IMR-90 (cell line): ENCODE measurements around the gene ZBTB3.

Experiments
- BHLHE40 ChIP-seq: fragments of 150-350 bp; IDR thresholded peaks from 2 replicates; pipeline ENCODE4 v1.6.1; 2016; ENCODE audit warnings: mild to moderate bottlenecking, low read depth, low read length
- CEBPB ChIP-seq: IDR thresholded peaks from 2 replicates; pipeline ENCODE4 v1.6.1; 2012; ENCODE audit warnings: low read depth, low read length, improper control_type of control experiment
- CHD1 ChIP-seq: IDR thresholded peaks from 2 replicates; pipeline ENCODE4 v1.6.1; 2012; ENCODE audit warnings: low read depth, low read length, improper control_type of control experiment
- CTCF ChIP-seq: conservative IDR thresholded peaks from 2 replicates; pipeline ENCODE4 v1.5.1; 2012; ENCODE audit warnings: mild to moderate bottlenecking, low read depth, low read length, improper control_type of control experiment
- ELK1 ChIP-seq: fragments of 150-350 bp; IDR thresholded peaks from 2 replicates; pipeline ENCODE4 v1.6.1; 2016; ENCODE audit warnings: low read depth, mild to moderate bottlenecking, low read length, moderate library complexity, borderline replicate concordance
- FOS ChIP-seq: fragments of 150-350 bp; IDR thresholded peaks from 2 replicates; pipeline ENCODE4 v1.6.1; 2016; ENCODE audit warnings: low read depth, low read length
- MAFK ChIP-seq: IDR thresholded peaks from 2 replicates; pipeline ENCODE4 v1.6.1; 2012; ENCODE audit warnings: low read depth, low read length, improper control_type of control experiment
- MAZ ChIP-seq: IDR thresholded peaks from 2 replicates; pipeline ENCODE4 v1.6.1; 2012; ENCODE audit warnings: low read depth, mild to moderate bottlenecking, low read length, improper control_type of control experiment, moderate library complexity, borderline replicate concordance
- MXI1 ChIP-seq: IDR thresholded peaks from 2 replicates; pipeline ENCODE4 v1.6.1; 2012; ENCODE audit warnings: low read depth, mild to moderate bottlenecking, low read length, moderate library complexity, borderline replicate concordance
- NFE2L2 ChIP-seq: fragments of 150-350 bp; IDR thresholded peaks from 2 replicates; pipeline ENCODE4 v1.6.1; 2016; ENCODE audit warnings: low read depth, mild to moderate bottlenecking, low read length
- POLR2A ChIP-seq: IDR thresholded peaks from 2 replicates; pipeline ENCODE4 v1.6.1; 2012; ENCODE audit warnings: mild to moderate bottlenecking, low read depth, low read length
- RAD21 ChIP-seq: IDR thresholded peaks from 2 replicates; pipeline ENCODE4 v1.6.1; 2012; ENCODE audit warnings: low read length, improper control_type of control experiment
- RFX5 ChIP-seq: IDR thresholded peaks from 2 replicates; pipeline ENCODE4 v1.8.0; 2012; ENCODE audit warnings: low read depth, mild to moderate bottlenecking, low read length, moderate library complexity
- USF2 ChIP-seq: fragments of 150-350 bp; IDR thresholded peaks from 2 replicates; pipeline ENCODE4 v1.6.1; 2017; ENCODE audit warnings: mild to moderate bottlenecking, antibody characterized with exemption, low read length, low read depth

GRCh38 chr11:62705880-62706849 lies 47.8 kb downstream of the ZBTB3 start:
- no peak for TF ChIP-seq CTCF
- TF ChIP-seq MAFK: no peak
- TF ChIP-seq USF2: no peak
- 0 out of 2 replicates have a peak, but pooled peaks have one; percentile 31 for TF ChIP-seq POLR2A
- no peak for TF ChIP-seq RAD21
- no peak for TF ChIP-seq FOS
- peak; percentile 82 for TF ChIP-seq MXI1
- peak; percentile 41; the same call in 1 of the 2 replicates for TF ChIP-seq MAZ
- no peak for TF ChIP-seq BHLHE40
- TF ChIP-seq CHD1: no peak
- TF ChIP-seq ELK1: no peak
- no peak; the same call in 1 of the 2 replicates for TF ChIP-seq NFE2L2
- no peak for TF ChIP-seq CEBPB
- no peak for TF ChIP-seq RFX5
